ENCODE measurements around the gene SCART1.
"Not testable (repeated sequence)": the region's sequence is repeated elsewhere in the genome, so short reads cannot be mapped to it uniquely, and the experiment has no call there.

GRCh38 chr10:133518517-133518916 lies 64.8 kb downstream of the SCART1 start:
- TF ChIP-seq JUND (IDR thresholded peaks at IDR 0.05; ENCODE audit: low read depth, low read length); POLR2A (IDR thresholded peaks at IDR 0.05; ENCODE audit: low read depth, low read length); GATAD2B (conservative IDR thresholded peaks at IDR 0.05; ENCODE audit: low read depth); EZH2 (IDR thresholded peaks at IDR 0.05; ENCODE audit: borderline replicate concordance, control insufficient read depth, low read depth, low read length); RB1 (IDR thresholded peaks at IDR 0.05; ENCODE audit: borderline replicate concordance); CTCF (IDR thresholded peaks at IDR 0.05 in 2 of 3, conservative IDR thresholded peaks at IDR 0.05 in 1 of 3; ENCODE audit: control insufficient read depth in 2 of 3, extremely low read depth in 1 of 3, insufficient read depth in 1 of 3, low read depth in 3 of 3, low read length in 3 of 3); EP300 (IDR thresholded peaks at IDR 0.05; ENCODE audit: borderline replicate concordance in 1 of 2, control insufficient read depth in 1 of 2, low read depth in 2 of 2, low read length in 2 of 2): not testable (repeated sequence)
